Vagina (tissue), 2 donors: ENCODE data around the gene LRRIQ4.

Experiments used
- CTCF ChIP-seq, 3 experiments: fragments of 450-650 bp in 2 of 3; fragments of 200-600 bp in 1 of 3; sonication (generic) in 1 of 3; IDR thresholded peaks; one replicate each; pipeline ENCODE4 v1.5.1; 2017 to 2019; ENCODE audit warnings: antibody characterized with exemption in 3 of 3, mild to moderate bottlenecking in 2 of 3, moderate library complexity in 2 of 3
- POLR2A ChIP-seq, 2 donors: fragments of 450-650 bp; IDR thresholded peaks; one replicate each; pipeline ENCODE4 v1.6.1; 2017; ENCODE audit warnings: antibody characterized with exemption in 2 of 2, mild to moderate bottlenecking in 2 of 2, moderate library complexity in 2 of 2
- POLR2AphosphoS5 ChIP-seq, 2 donors: sonication (generic); formaldehyde crosslinking; IDR thresholded peaks; one replicate each; pipeline ENCODE4 v1.9.0; 2017; ENCODE audit warnings: antibody characterized with exemption in 2 of 2, mild to moderate bottlenecking in 2 of 2, low read depth in 1 of 2; ENCODE audit not compliant: insufficient read depth in 1 of 2

GRCh38 chr3:169846458-169847193 is 34.0 kb downstream of the LRRIQ4 start:
- TF ChIP-seq POLR2A (IDR thresholded peaks at IDR 0.05) (no peak), CTCF (IDR thresholded peaks at IDR 0.05) (no peak), POLR2AphosphoS5 (IDR thresholded peaks at IDR 0.05; ENCODE audit: insufficient read depth in 1 of 2, low read depth in 1 of 2) (no peak)
